ENCODE data around the gene VRK2.

Gene VRK2

DNA sequence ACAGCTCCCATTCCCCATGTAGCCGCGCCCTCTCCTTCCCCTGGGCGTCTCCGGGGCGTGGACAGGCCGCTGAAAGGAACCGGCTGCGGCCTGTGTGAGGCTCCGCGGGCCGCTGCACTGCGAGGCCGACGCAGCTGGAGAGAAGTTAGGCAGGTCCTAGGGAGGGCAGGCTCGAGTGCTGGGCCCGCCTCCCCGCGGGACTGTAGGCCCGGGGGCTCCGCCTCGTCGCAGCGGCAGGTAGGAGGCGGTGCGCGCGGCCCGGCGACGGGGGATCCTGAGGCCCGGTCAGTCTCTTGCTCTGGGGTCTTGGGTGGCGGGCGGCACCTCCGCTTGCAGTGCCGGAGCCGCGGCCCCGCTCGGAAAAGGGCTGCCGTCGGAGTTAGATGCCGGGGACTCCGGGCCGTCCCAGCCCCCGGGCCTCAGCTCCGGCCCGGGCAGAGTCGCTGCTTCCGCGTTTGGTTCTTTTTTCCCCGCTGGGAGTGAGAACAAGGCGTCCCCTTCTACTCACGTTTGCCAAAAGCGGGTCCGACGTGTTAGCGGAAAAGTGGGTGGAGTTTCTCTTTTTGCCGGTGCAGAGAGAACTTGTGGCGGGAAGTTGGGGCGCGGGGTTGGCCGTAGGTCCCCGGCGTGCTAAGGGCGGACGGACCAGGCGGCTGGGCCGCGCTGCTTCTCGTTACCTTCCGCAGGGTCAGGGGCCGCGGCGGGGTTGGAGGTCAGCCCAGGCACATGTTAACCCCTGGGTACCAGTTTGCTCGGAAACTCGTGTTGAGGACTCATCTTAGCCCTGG lies at the start of gene VRK2:
TSS of gene VRK2 (plus strand) at position 222 of the 788 bp plus-strand sequence. CDS start 2,026 bp downstream, outside the sequence.
- peak; percentile 71 for DNase-seq (ENCODE audit: low read depth, low spot score)

GRCh38 chr2:58006256-58006951 lies 40.2 kb upstream of the VRK2 start:
- no peak for DNase-seq (ENCODE audit: low read depth, low spot score)

- no peak for DNase-seq (ENCODE audit: low read depth, low spot score)
Measured at GRCh38 chr2:58006952-58007284, 39.7 kb upstream of the VRK2 start.

DNA sequence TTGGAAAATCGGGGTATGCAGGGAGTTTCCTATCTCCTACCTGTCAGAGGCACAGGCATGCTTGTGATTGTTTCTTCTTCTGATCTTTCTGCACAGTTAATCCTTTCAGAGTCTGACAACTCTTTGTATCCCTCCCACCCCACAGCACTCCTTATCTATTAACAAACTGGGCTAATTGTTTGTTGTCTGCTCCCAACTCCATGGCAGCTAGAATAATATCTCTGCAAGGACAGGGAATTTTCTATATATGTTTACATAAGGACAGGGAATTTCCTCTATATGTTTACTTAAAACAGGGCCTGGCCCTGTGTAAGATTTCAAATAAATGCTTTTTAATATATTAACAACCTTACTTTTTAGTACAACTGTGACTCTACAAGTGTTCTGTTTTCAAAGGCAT lies 36.0 kb upstream of the VRK2 start:
- no peak for DNase-seq (ENCODE audit: low read depth, low spot score)

GRCh38 chr2:58019229-58019628 lies 27.4 kb upstream of the VRK2 start:
- no peak for DNase-seq (ENCODE audit: low read depth, low spot score)

DNA sequence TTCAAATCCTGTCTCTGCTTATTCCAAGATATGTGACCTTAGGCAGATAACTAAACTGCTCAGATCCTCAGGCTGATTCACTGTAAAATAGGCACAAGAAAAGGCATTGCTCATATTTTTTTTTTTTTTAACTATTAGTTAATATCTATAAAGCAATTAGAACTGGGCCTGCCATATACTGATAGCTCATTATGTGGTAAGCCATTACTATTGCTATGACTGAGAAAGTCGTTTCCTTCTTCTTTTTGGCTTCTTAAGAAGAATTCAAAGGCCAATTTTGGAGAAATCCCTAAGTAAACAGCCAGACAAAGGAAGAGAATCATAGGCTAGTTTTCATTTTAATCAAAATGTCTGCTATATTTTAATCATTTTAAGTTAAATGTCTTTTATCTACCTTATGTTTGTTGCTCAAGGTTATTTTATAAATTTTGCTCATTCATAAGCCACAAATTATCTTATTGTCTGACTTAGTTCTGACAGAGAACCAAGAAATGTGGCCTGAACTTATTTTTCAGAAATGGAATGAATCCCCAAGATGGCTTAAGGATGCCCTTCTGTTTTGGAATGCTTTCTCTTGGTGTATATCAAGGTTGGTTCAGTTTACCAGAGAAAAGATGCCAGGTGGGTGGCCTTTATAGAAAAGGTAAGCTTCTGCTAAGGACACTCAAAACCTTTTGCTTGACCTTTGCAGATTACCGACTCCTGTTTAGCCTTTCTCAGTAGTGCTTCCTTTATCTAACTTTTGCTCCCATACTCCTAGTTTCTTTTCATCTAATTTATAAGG lies 21.3 kb upstream of the VRK2 start:
- DNase-seq (ENCODE audit: low read depth, low spot score): no peak

GRCh38 chr2:58027029-58027428 lies 19.6 kb upstream of the VRK2 start:
- DNase-seq (ENCODE audit: low read depth, low spot score): no peak

- no peak for DNase-seq (ENCODE audit: low read depth, low spot score)
Measured at GRCh38 chr2:58030771-58031170, 15.8 kb upstream of the VRK2 start.

- no peak for DNase-seq (ENCODE audit: low read depth, low spot score)
Measured at GRCh38 chr2:58032016-58032763, 14.4 kb upstream of the VRK2 start.

GRCh38 chr2:58032764-58033080 lies 13.9 kb upstream of the VRK2 start:
- DNase-seq (ENCODE audit: low read depth, low spot score): no peak

DNA sequence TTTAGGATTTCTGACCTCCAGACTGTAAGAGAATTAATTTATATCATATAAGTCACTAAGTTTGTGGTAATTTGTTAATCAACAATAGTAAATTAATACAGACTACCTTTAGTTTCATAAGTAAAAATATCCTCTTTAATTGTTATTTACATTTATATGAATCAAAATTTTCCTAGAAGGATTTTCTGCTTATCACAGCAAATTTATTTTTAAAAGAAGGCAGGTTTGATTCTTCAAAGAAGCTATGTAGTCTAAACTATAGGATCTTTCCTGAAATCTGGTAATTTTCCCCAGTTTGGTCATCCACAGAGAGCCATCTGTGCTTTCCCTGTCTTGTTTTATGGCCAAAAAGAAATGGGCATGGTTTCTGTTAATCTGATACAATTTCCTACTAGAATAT lies 13.1 kb upstream of the VRK2 start:
- DNase-seq (ENCODE audit: low read depth, low spot score): no peak

- no peak for DNase-seq (ENCODE audit: low read depth, low spot score)
Measured at GRCh38 chr2:58035352-58035751, 11.3 kb upstream of the VRK2 start.

- no peak for DNase-seq (ENCODE audit: low read depth, low spot score)
Measured at GRCh38 chr2:58039170-58039611, 7.4 kb upstream of the VRK2 start.

GRCh38 chr2:58042486-58042970 lies 4.1 kb upstream of the VRK2 start:
- DNase-seq (ENCODE audit: low read depth, low spot score): no peak

GRCh38 chr2:58044145-58044544 lies 2.5 kb upstream of the VRK2 start:
- DNase-seq (ENCODE audit: low read depth, low spot score): no peak

- DNase-seq (ENCODE audit: low read depth, low spot score): no peak
Measured at GRCh38 chr2:58045580-58046334, 849 bp upstream of the VRK2 start.

- no peak for DNase-seq (ENCODE audit: low read depth, low spot score)
Measured at GRCh38 chr2:58046335-58046584, 346 bp upstream of the VRK2 start.

- DNase-seq (ENCODE audit: low read depth, low spot score): no peak
Measured at GRCh38 chr2:58047373-58047935, 848 bp downstream of the VRK2 start.

DNA sequence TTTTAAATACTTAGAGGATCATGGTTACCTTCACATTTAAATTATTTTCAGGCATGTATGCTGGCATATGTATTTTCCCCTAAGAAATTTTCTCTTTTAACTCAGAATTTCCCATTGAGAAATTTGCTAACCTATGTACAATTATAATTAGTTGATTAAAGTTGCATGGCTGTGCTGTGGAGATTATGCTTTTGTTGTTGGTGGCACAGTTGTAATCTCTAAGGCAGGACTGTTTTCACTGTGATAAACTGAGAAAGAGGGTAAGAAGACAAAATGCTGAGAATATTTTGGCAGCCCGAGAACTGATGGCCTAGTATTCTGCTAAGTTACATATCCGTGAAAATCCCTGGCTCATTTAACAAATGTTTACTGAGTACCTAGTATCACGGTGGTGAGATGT lies 1.4 kb downstream of the VRK2 start:
- no peak for DNase-seq (ENCODE audit: low read depth, low spot score)

- no peak for DNase-seq (ENCODE audit: low read depth, low spot score)
Measured at GRCh38 chr2:58051445-58051844, 4.8 kb downstream of the VRK2 start.

DNA sequence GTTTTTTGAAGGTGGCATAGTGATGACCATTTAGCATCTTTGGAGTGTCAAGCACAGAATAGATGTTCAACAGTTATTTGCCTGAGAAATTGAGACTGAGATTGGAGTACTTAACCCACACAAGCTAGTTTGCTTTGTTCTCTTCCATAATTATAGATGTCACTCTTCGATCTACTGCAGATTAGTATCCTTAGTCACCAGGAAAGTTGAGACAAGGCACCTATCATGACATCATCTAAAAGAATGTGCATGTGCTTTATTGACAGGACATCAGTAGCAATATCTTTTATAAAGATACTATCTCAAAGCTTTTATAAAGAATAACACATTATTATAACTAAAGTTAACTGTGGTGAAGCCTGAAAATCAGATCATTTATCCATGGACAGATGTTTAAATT lies 6.4 kb downstream of the VRK2 start:
- no peak for DNase-seq (ENCODE audit: low read depth, low spot score)
